K562 treated with DMSO at 1 percent for 4 hours (cell line): ENCODE measurements around the gene C5orf52. TPM values are rescaled to one million over a fixed set of nuclear protein-coding genes. Genes with fewer than 3 reads are reported as not detected.

Source experiments
- total RNA-seq: library from RNA; unstranded; fragments of 300-600 nt; gene quantifications from 2 replicates; pipeline ENCODE4 v1.2.3, GENCODE V29; 2022; ENCODE audit not compliant: insufficient read depth

C5orf52 gene
- not detected in 2 replicates for total RNA-seq

DNA sequence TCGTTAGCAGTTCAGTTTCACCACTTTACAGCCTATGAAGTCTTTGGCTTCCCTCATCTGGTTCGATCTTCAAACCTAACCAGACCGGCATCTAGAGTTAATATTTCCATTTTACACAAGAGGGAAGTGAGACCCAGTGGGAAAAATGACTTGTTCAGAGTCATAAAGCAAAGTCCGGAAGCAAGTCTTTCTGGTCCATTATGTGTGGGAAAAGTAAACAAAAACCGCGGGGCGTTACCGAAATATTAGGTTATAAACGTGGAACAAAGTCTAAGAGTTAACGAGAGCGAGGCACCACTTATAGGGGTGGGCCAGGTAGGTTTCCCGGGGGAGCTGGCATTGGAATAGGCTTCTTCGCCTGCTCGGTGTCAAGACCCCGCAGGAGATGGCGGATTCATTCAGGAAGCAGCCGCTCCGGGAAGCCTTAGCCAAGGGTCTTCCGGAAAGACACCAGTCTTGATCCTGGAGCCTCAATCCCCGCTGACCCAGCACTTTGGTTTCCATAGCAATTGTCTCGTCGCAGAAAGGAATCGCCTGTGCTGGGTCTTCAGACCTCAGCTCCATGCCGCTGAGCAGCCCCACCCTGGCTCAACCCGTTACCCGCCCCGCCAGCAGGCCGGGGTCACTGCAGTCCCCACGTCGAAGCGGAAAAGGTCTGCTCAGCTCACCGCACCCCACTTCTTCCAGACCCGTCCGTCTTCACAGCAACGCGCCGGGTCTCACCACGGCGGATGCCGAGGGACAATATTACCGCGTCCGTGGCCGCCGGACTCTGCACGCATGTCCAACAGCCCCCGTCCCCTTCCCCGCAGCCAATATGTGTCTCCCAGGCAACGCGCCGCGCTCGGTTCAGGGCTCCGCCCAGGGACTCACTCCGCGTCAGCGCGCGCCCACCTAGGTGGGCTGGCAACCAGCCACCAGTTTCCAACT lies at the start of gene C5orf52:
Gene C5orf52 (plus strand): TSS at position 872 of the 930 bp plus-strand sequence. CDS start 82 bp downstream, outside the sequence.

DNA sequence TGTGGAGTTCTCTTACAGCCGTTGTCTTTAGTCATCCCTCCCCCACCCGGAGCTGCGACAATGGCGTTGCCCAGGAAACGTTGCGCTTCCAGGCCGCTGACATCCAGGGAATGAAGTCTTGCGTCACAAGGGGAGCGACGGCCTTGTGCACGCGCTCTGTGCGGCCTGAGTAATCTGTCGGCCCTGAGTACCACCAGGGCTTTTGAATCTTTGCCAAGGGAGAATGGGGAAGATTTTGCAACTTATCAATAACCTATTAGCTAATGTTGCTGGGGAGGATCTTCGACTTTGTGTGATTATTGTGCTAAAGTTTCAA lies 19.0 kb upstream of the C5orf52 start, which contains the start of gene SOX30:
Gene SOX30 (minus strand): TSS at position 62 of the 316 bp plus-strand sequence. CDS start 360 bp downstream, outside the sequence.

Other genes starting within 250 kb of the C5orf52 start
- gene NIPAL4, start 211.3 kb upstream of the C5orf52 start, total RNA-seq = not detected in 2 replicates
- gene ADAM19, start 95.8 kb upstream of the C5orf52 start, total RNA-seq = 6.4 and 6.6 TPM in 2 replicates
- 0.53 and 0.87 TPM in 2 replicates for gene SOX30, start 19.1 kb upstream of the C5orf52 start, total RNA-seq
- gene THG1L, start 59.9 kb downstream of the C5orf52 start, total RNA-seq = 7.5 and 10.7 TPM in 2 replicates
- gene LSM11, start 72.2 kb downstream of the C5orf52 start, total RNA-seq = 3.3 and 3.7 TPM in 2 replicates
- gene CLINT1, start 187.6 kb downstream of the C5orf52 start, total RNA-seq = 63.0 and 69.5 TPM in 2 replicates